ENCODE data around the gene MAPK12. TPM values are rescaled to one million over a fixed set of nuclear protein-coding genes. Genes with fewer than 3 reads are reported as not detected.

MAPK12 gene
- 10 to 100 TPM in 1 of 4 donors, 1 to 10 TPM in 3; 3.6 to 17.7 (median 5.4) TPM for total RNA-seq

GRCh38 chr22:50261615-50262459 is at the start of gene MAPK12:
MAPK12 (minus strand) TSS chr22:50261683; CDS start chr22:50261509, 174 bp downstream.
- TF ChIP-seq CTCF (IDR thresholded peaks at IDR 0.05; ENCODE audit: low read depth): no peak

- TF ChIP-seq CTCF (IDR thresholded peaks at IDR 0.05; ENCODE audit: low read depth): no peak
Measured at GRCh38 chr22:50310949-50311444, 49.5 kb upstream of the MAPK12 start.

- no peak for TF ChIP-seq CTCF (IDR thresholded peaks at IDR 0.05; ENCODE audit: low read depth)
Measured at GRCh38 chr22:50310031-50310722, 48.7 kb upstream of the MAPK12 start.

- no peak for TF ChIP-seq CTCF (IDR thresholded peaks at IDR 0.05; ENCODE audit: low read depth)
Measured at GRCh38 chr22:50309601-50309991, 48.1 kb upstream of the MAPK12 start.

- TF ChIP-seq CTCF (IDR thresholded peaks at IDR 0.05; ENCODE audit: low read depth): no peak
Measured at GRCh38 chr22:50308986-50309600, 47.6 kb upstream of the MAPK12 start.

GRCh38 chr22:50308597-50308935 is 47.1 kb upstream of the MAPK12 start:
- no peak for TF ChIP-seq CTCF (IDR thresholded peaks at IDR 0.05; ENCODE audit: low read depth)
